K562 (cell line): ENCODE measurements around the gene GRIK1. TPM values are rescaled to one million over a fixed set of nuclear protein-coding genes. Genes with fewer than 3 reads are reported as not detected.

ENCODE experiments used
- ARID3A ChIP-seq: IDR thresholded peaks from 2 replicates; pipeline ENCODE4 v1.6.1; 2012; ENCODE audit warnings: low read depth, low read length, improper control_type of control experiment, borderline replicate concordance
- ATF4 ChIP-seq: fragments of 450-650 bp; formaldehyde crosslinking; IDR thresholded peaks from 2 replicates; pipeline ENCODE4 v1.4.0; 2022; ENCODE audit warnings: mild to moderate bottlenecking, moderate library complexity
- CCNT2 ChIP-seq: IDR thresholded peaks from 2 replicates; pipeline ENCODE4 v1.6.1; 2011; ENCODE audit warnings: borderline replicate concordance, low read depth, mild to moderate bottlenecking, moderate library complexity, mixed read lengths, low read length; ENCODE audit not compliant: insufficient read length; ENCODE audit errors: extremely low read depth
- JUND ChIP-seq, 2 experiments: IDR thresholded peaks; 2 replicates in 1 of 2; 3 replicates in 1 of 2; pipeline ENCODE4 v1.6.1; 2011; ENCODE audit warnings: borderline replicate concordance in 2 of 2, low read depth in 2 of 2, low read length in 2 of 2, improper control_type of control experiment in 1 of 2, missing biosample characterization in 1 of 2, missing genetic modification characterization in 1 of 2, missing genetic modification reagents in 1 of 2
- KAT2B ChIP-seq: IDR thresholded peaks from one replicate; pipeline ENCODE4 v1.6.1; 2012; ENCODE audit warnings: low read depth, mild to moderate bottlenecking, control low read depth, inconsistent platforms, low read length, moderate library complexity
- MXD1 ChIP-seq: fragments of 250-450 bp; sonication (Bioruptor Pico); IDR thresholded peaks from 2 replicates; pipeline ENCODE4 v1.8.0; 2021; ENCODE audit warnings: borderline replicate concordance, mild to moderate bottlenecking, moderate library complexity; ENCODE audit not compliant: poor library complexity, severe bottlenecking
- PATZ1 ChIP-seq: fragments of 250-450 bp; sonication (Bioruptor Pico); IDR thresholded peaks from 2 replicates; pipeline ENCODE4 v1.5.0; 2020; ENCODE audit warnings: mild to moderate bottlenecking, borderline replicate concordance
- RFX5 ChIP-seq: IDR thresholded peaks from 2 replicates; pipeline ENCODE4 v1.6.1; 2011; ENCODE audit warnings: low read depth, mild to moderate bottlenecking, improper control_type of control experiment, low read length
- RNF2 ChIP-seq: sonication (generic); IDR thresholded peaks from 2 replicates; pipeline ENCODE4 v1.6.1; 2016
- RUNX1 ChIP-seq: sonication (generic); IDR thresholded peaks from 2 replicates; pipeline ENCODE4 v1.6.1; 2016; ENCODE audit warnings: antibody characterized with exemption, low read depth
- SMAD3 ChIP-seq: fragments of 450-650 bp; formaldehyde crosslinking; conservative IDR thresholded peaks from 2 replicates; pipeline ENCODE4 v1.4.0; 2020; ENCODE audit warnings: mild to moderate bottlenecking
- TAF9B ChIP-seq: fragments of 450-650 bp; IDR thresholded peaks from 2 replicates; pipeline ENCODE4 v1.6.1; 2018; ENCODE audit warnings: mild to moderate bottlenecking; ENCODE audit not compliant: partially characterized antibody
- ZBTB43 ChIP-seq: sonication (generic); formaldehyde crosslinking; IDR thresholded peaks from 2 replicates; pipeline ENCODE4 v1.8.0; 2023; ENCODE audit warnings: mild to moderate bottlenecking, missing genetic modification reagents
- ZNF165 ChIP-seq: fragments of 250-450 bp; sonication (Bioruptor Pico); IDR thresholded peaks from 2 replicates; pipeline ENCODE4 v1.4.0; 2020; ENCODE audit warnings: borderline replicate concordance
- ZNF239 ChIP-seq: fragments of 250-450 bp; sonication (Bioruptor Pico); IDR thresholded peaks from 2 replicates; pipeline ENCODE4 v1.4.0; 2020; ENCODE audit warnings: mild to moderate bottlenecking
- ZNF592 ChIP-seq: fragments of 450-650 bp; IDR thresholded peaks from 2 replicates; pipeline ENCODE4 v1.6.1; 2017; ENCODE audit warnings: antibody characterized with exemption, mild to moderate bottlenecking
- polyA plus RNA-seq, 8 experiments: library from polyadenylated mRNA; depleted of rRNA in 4 of 8; stranded (reverse) in 5 of 8; unstranded in 3 of 8; fragments of >200 nt; fragmentation: Nextera tagmentation in 2 of 8; fragmentation: Illumina TruSeq in 1 of 8; extraction: Ambion mirVana in 2 of 8; extraction: Trizol in 1 of 8; gene quantifications; 2 replicates each; pipeline versions ENCODE4 v1.2.1 to v1.2.3, GENCODE V29; 2011 to 2014; ENCODE audit warnings: inconsistent platforms in 1 of 8, missing spikeins in 1 of 8
- total RNA-seq, 7 experiments: library from RNA; depleted of rRNA in 6 of 7; stranded (reverse); fragments of >200 nt in 6 of 7; fragmentation: Illumina TruSeq in 2 of 7; extraction: Trizol in 2 of 7; gene quantifications; 2 replicates each; pipeline versions ENCODE4 v1.2.1 to v1.2.3, GENCODE V29; 2011 to 2021; ENCODE audit warnings: low replicate concordance in 1 of 7

The GRIK1 gene
- total and polyA plus RNA-seq, 9 of the 15 experiments (the other 6 are each of a cell fraction or from before 2014, with no cell fraction given) = 0.17 to 2.8 (median 0.53) TPM

- no peak for TF ChIP-seq ZBTB43 (CRISPR knock-in tag)
- peak; percentile 96 for TF ChIP-seq CCNT2
- TF ChIP-seq TAF9B = peak; percentile 76
- TF ChIP-seq MXD1 = no peak
- TF ChIP-seq RFX5 = no peak
- no peak for TF ChIP-seq ZNF165 (CRISPR knock-in tag)
- TF ChIP-seq ZNF592 = peak; percentile 93
- no peak for TF ChIP-seq RUNX1
- peak; percentile 100 for TF ChIP-seq RNF2
- peak; percentile 73 for TF ChIP-seq ATF4 (CRISPR knock-in tag)
- TF ChIP-seq KAT2B = no peak
- 0 out of 2 replicates have a peak, but pooled peaks have one; percentile 67 for TF ChIP-seq SMAD3 (CRISPR knock-in tag)
- TF ChIP-seq PATZ1 (CRISPR knock-in tag) = peak; percentile 72; the same call in 1 of the 2 replicates
- peak; percentile 88 for TF ChIP-seq JUND (IDR thresholded peaks at IDR 0.05; ENCODE audit: borderline replicate concordance, low read depth, low read length)
- peak; percentile 84; the same call in 1 of the 3 replicates for TF ChIP-seq JUND (tag; IDR thresholded peaks at IDR 0.05; ENCODE audit: borderline replicate concordance, low read depth, low read length)
- peak; percentile 60 for TF ChIP-seq ZNF239 (CRISPR knock-in tag)
- peak; percentile 74; the same call in 1 of the 2 replicates for TF ChIP-seq ARID3A
Observed at GRCh38 chr21:29649406-29649814, 290.4 kb downstream of the GRIK1 start (continued).
